Esophagus squamous epithelium (tissue), 4 donors: Measurements from ENCODE around the gene CENPE.
"Not testable (repeated sequence)": the region's sequence is repeated elsewhere in the genome, so short reads cannot be mapped to it uniquely, and the experiment has no call there.

Source experiments
- POLR2A ChIP-seq, 4 donors: fragments of 450-650 bp; IDR thresholded peaks; one replicate each; pipeline ENCODE4 v1.6.1; 2017; ENCODE audit warnings: antibody characterized with exemption in 4 of 4, mild to moderate bottlenecking in 4 of 4, moderate library complexity in 3 of 4
- TF ChIP-seq, protein P1 (sequence below), 6 experiments: fragments of 450-650 bp in 4 of 6; fragments of 200-600 bp in 2 of 6; sonication (generic) in 2 of 6; IDR thresholded peaks; one replicate each; pipeline ENCODE4 v1.5.1; 2016 to 2019; ENCODE audit warnings: antibody characterized with exemption in 6 of 6, mild to moderate bottlenecking in 4 of 6, moderate library complexity in 4 of 6

DNA sequence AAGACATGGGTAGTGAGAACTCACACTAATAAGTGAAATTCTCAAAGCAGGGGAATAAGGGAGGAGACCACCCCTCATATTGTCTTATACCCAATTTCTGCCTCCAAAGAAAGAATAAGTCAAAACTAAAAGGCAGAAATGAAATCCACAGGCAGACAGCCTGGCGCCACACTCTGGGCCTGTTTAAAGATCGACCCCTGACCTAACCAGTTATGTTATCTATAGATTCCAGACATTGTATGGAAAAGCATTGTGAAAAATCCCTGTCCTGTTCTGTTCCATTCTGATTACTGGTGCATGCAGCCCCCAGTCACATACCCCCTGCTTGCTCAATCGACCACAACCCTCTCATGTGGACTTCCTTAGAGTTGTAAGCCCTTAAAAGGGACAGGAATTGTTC lies 32.8 kb upstream of the CENPE start:
- TF ChIP-seq, protein P1, sequence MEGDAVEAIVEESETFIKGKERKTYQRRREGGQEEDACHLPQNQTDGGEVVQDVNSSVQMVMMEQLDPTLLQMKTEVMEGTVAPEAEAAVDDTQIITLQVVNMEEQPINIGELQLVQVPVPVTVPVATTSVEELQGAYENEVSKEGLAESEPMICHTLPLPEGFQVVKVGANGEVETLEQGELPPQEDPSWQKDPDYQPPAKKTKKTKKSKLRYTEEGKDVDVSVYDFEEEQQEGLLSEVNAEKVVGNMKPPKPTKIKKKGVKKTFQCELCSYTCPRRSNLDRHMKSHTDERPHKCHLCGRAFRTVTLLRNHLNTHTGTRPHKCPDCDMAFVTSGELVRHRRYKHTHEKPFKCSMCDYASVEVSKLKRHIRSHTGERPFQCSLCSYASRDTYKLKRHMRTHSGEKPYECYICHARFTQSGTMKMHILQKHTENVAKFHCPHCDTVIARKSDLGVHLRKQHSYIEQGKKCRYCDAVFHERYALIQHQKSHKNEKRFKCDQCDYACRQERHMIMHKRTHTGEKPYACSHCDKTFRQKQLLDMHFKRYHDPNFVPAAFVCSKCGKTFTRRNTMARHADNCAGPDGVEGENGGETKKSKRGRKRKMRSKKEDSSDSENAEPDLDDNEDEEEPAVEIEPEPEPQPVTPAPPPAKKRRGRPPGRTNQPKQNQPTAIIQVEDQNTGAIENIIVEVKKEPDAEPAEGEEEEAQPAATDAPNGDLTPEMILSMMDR (IDR thresholded peaks at IDR 0.05), result not testable (repeated sequence)
- not testable (repeated sequence) for TF ChIP-seq POLR2A (IDR thresholded peaks at IDR 0.05)
